Stimulated activated CD4-positive, alpha-beta T cell treated with anti-CD3 and anti-CD28 coated beads, Interleukin-15, amount 100 ng/mL, for 1 hour (primary cell): Measurements from ENCODE around the gene TAB2.

ENCODE experiments used
- DNase-seq, 2 donors: peaks; one replicate each; pipeline ENCODE4 v3.0.0-alpha.2; 2020; ENCODE audit warnings: low read depth in 1 of 2, low spot score in 1 of 2

Gene TAB2

GRCh38 chr6:149366267-149366921 lies 48.9 kb downstream of the TAB2 start:
- DNase-seq = no peak

- no peak for DNase-seq
Observed at GRCh38 chr6:149368065-149368464, 50.6 kb downstream of the TAB2 start.

- no peak for DNase-seq
Observed at GRCh38 chr6:149371154-149371553, 53.6 kb downstream of the TAB2 start.

- DNase-seq = no peak
Observed at GRCh38 chr6:149372062-149372461, 54.5 kb downstream of the TAB2 start.

GRCh38 chr6:149373511-149373910 lies 56.0 kb downstream of the TAB2 start:
- DNase-seq = no peak

- no peak for DNase-seq
Observed at GRCh38 chr6:149379977-149380376, 62.5 kb downstream of the TAB2 start.

GRCh38 chr6:149380523-149380922 lies 63.0 kb downstream of the TAB2 start:
- no peak for DNase-seq

- no peak for DNase-seq
Observed at GRCh38 chr6:149383371-149383770, 65.9 kb downstream of the TAB2 start.

- no peak for DNase-seq
Observed at GRCh38 chr6:149384464-149384863, 67.0 kb downstream of the TAB2 start.

- DNase-seq = no peak
Observed at GRCh38 chr6:149385998-149386646, 68.6 kb downstream of the TAB2 start.

- DNase-seq = no peak
Observed at GRCh38 chr6:149387779-149388512, 70.4 kb downstream of the TAB2 start.

- no peak for DNase-seq
Observed at GRCh38 chr6:149389509-149390297, 72.2 kb downstream of the TAB2 start.

GRCh38 chr6:149392093-149392492 lies 74.6 kb downstream of the TAB2 start:
- no peak for DNase-seq

GRCh38 chr6:149392535-149392934 lies 75.0 kb downstream of the TAB2 start:
- DNase-seq = no peak

GRCh38 chr6:149393002-149393679 lies 75.6 kb downstream of the TAB2 start:
- DNase-seq = no peak

- no peak for DNase-seq
Observed at GRCh38 chr6:149395185-149395584, 77.7 kb downstream of the TAB2 start.

- no peak for DNase-seq
Observed at GRCh38 chr6:149397384-149397783, 79.9 kb downstream of the TAB2 start.

GRCh38 chr6:149400050-149400449 lies 82.5 kb downstream of the TAB2 start, which contains the start of gene SUMO4:
TSS of gene SUMO4 (plus strand) at chr6:149400262. CDS start at chr6:149400392, 130 bp downstream.
- no peak for DNase-seq

- no peak for DNase-seq
Observed at GRCh38 chr6:149403534-149403933, 86.0 kb downstream of the TAB2 start.

GRCh38 chr6:149405823-149406765 lies 88.6 kb downstream of the TAB2 start:
- DNase-seq = no peak
